ENCODE measurements around the gene CDH10.

Gene CDH10

DNA sequence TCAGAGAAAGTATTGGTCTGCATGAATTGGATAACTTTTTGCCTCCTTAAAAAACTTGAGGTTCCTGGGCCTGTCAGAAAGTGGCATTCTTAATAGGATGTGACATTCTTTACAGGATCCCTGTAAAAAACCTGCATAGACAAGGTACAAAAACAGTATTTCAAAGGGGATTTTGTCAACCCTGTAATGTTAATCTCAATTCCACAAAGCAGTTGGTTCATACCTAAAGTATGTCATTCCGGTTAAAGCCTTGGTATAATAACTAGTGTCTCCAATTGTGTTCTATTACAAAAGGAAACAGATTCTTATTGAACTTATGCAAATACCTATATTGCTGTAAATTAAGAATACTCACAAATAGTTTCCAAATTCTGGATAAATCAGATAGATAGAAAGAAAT is 169.7 kb downstream of the CDH10 start:
- DNase-seq = no peak

- no peak for DNase-seq
These were observed 170.1 kb downstream of the CDH10 start for GRCh38 chr5:24474685-24475084.

- no peak for DNase-seq
These were observed 172.3 kb downstream of the CDH10 start for GRCh38 chr5:24472518-24472917.

GRCh38 chr5:24444414-24444813 is 200.4 kb downstream of the CDH10 start:
- no peak for DNase-seq

DNA sequence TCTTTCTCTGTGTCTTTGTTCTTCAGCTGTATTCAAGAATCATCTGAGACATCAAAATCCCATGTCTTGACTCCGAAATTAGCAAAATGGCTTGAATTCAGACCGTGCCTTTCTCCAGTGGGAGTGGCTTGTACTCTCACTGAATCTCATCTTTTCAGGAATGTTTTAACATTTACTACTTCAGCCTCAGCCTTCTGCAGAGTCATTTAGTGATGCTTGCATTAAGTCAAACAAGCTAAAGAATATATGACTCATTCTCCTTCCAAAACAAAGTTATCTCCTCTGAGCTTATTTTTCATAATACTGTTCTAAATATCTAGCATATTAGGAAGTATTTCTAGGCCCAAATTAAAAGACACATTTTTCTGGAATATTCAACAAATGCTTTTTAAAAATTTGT is 205.3 kb downstream of the CDH10 start:
- no peak for DNase-seq

Data from amniotic stem cell (primary cell).